ENCODE data around the gene TMEM212. TPM values are rescaled to one million over a fixed set of nuclear protein-coding genes. Genes with fewer than 3 reads are reported as not detected.

Gene TMEM212
- total and polyA plus RNA-seq, 2 donors (not counting 1 experiment from before 2014, with no cell fraction given), result not detected

GRCh38 chr3:171837698-171838097 is 5.5 kb upstream of the TMEM212 start:
- no peak for ATAC-seq (ENCODE audit: low read depth)
- no peak overlapping the region for H3K4me2 ChIP-seq (replicated peaks; ENCODE audit: low read depth, low read length, poor library complexity, severe bottlenecking)
- H3K9ac ChIP-seq (ENCODE audit: low read length), result no peak overlapping the region
- Mint-ChIP-seq H3K27ac (no peak overlapping the region), H3K4me1 (no peaks in the 10 kb centered on the region), H3K27me3 (no peaks in the 10 kb centered on the region), H3K9me3 (ENCODE audit: insufficient read depth) (no peaks in the 10 kb centered on the region), H3K4me3 (no peak overlapping the region)
- no peak for DNase-seq
- TF ChIP-seq EZH2 (IDR thresholded peaks at IDR 0.05; ENCODE audit: borderline replicate concordance, insufficient read depth, low read depth, low read length, poor library complexity, severe bottlenecking) (no peak), CTCF (IDR thresholded peaks at IDR 0.05) (no peak)
- no peak overlapping the region for H3K4me3 ChIP-seq (ENCODE audit: control extremely low read depth in 1 of 5, extremely low read depth in 1 of 5, insufficient read depth in 1 of 5, low read depth in 2 of 5, low read length in 4 of 5)
- H3K4me1 ChIP-seq (ENCODE audit: control insufficient read depth in 2 of 2, insufficient read depth in 2 of 2, low read length in 2 of 2), result no peaks in the 10 kb centered on the region
- no peak overlapping the region for H3K27ac ChIP-seq (ENCODE audit: low read length in 2 of 2)
- no peaks in the 10 kb centered on the region for H3K36me3 ChIP-seq (replicated peaks in 1 of 2; ENCODE audit: control extremely low read depth in 1 of 2, control insufficient read depth in 1 of 2, extremely low read depth in 1 of 2, insufficient read depth in 2 of 2, low read length in 1 of 2)
- H3K9me3 ChIP-seq (ENCODE audit: control extremely low read depth in 1 of 3, control insufficient read depth in 2 of 3, insufficient read depth in 1 of 3, low read length in 2 of 3), result no peaks in the 10 kb centered on the region
- H4K20me1 ChIP-seq (ENCODE audit: control insufficient read depth, insufficient read depth, low read length, poor library complexity, severe bottlenecking), result no peaks in the 10 kb centered on the region
- ChIA-PET POLR2A (no interaction called here), CTCF (no interaction called here)
- H2AFZ ChIP-seq (ENCODE audit: insufficient read depth, low read depth, low read length, poor library complexity, severe bottlenecking), result no peak overlapping the region
- H3K79me2 ChIP-seq (ENCODE audit: control insufficient read depth, insufficient read depth, low read length), result no peaks in the 10 kb centered on the region
- no peaks in the 10 kb centered on the region for H3K27me3 ChIP-seq (replicated peaks in 1 of 4; ENCODE audit: control extremely low read depth in 1 of 4, control insufficient read depth in 3 of 4, insufficient read depth in 4 of 4, low read length in 3 of 4)
- intact Hi-C loops (cut with micrococcal nuclease), result no loop called here

GRCh38 chr3:171838218-171838720 is 4.9 kb upstream of the TMEM212 start:
- Histone ChIP-seq H3K9ac (ENCODE audit: low read length) (no peak overlapping the region), H3K27ac (ENCODE audit: low read length in 2 of 2) (no peak overlapping the region), H4K20me1 (ENCODE audit: control insufficient read depth, insufficient read depth, low read length, poor library complexity, severe bottlenecking) (no peaks in the 10 kb centered on the region), H3K36me3 (replicated peaks in 1 of 2; ENCODE audit: control extremely low read depth in 1 of 2, control insufficient read depth in 1 of 2, extremely low read depth in 1 of 2, insufficient read depth in 2 of 2, low read length in 1 of 2) (no peaks in the 10 kb centered on the region), H3K4me1 (ENCODE audit: control insufficient read depth in 2 of 2, insufficient read depth in 2 of 2, low read length in 2 of 2) (no peaks in the 10 kb centered on the region), H3K9me3 (ENCODE audit: control extremely low read depth in 1 of 3, control insufficient read depth in 2 of 3, insufficient read depth in 1 of 3, low read length in 2 of 3) (no peaks in the 10 kb centered on the region), H3K4me2 (replicated peaks; ENCODE audit: low read depth, low read length, poor library complexity, severe bottlenecking) (no peak overlapping the region), H3K79me2 (ENCODE audit: control insufficient read depth, insufficient read depth, low read length) (no peaks in the 10 kb centered on the region), H2AFZ (ENCODE audit: insufficient read depth, low read depth, low read length, poor library complexity, severe bottlenecking) (no peak overlapping the region), H3K4me3 (ENCODE audit: control extremely low read depth in 1 of 5, extremely low read depth in 1 of 5, insufficient read depth in 1 of 5, low read depth in 2 of 5, low read length in 4 of 5) (no peak overlapping the region), H3K27me3 (replicated peaks in 1 of 4; ENCODE audit: control extremely low read depth in 1 of 4, control insufficient read depth in 3 of 4, insufficient read depth in 4 of 4, low read length in 3 of 4) (no peaks in the 10 kb centered on the region)
- H3K27me3 Mint-ChIP-seq, result no peaks in the 10 kb centered on the region
- no peak overlapping the region for H3K4me3 Mint-ChIP-seq
- DNase-seq (no peak), ATAC-seq (ENCODE audit: low read depth) (no peak)
- no peaks in the 10 kb centered on the region for H3K4me1 Mint-ChIP-seq
- no peak overlapping the region for H3K27ac Mint-ChIP-seq
- TF ChIP-seq EZH2 (IDR thresholded peaks at IDR 0.05; ENCODE audit: borderline replicate concordance, insufficient read depth, low read depth, low read length, poor library complexity, severe bottlenecking) (no peak), CTCF (IDR thresholded peaks at IDR 0.05) (no peak)
- WGBS (ENCODE audit: insufficient coverage), result 69% methylated on average over 6 of the region's 6 CpGs
- no peaks in the 10 kb centered on the region for H3K9me3 Mint-ChIP-seq (ENCODE audit: insufficient read depth)
- intact Hi-C loops (cut with micrococcal nuclease), result no loop called here
- CTCF ChIA-PET, result no interaction called here
- POLR2A ChIA-PET, result no interaction called here
